Measurements from ENCODE around the gene TTLL13.

The TTLL13 gene, protein sequence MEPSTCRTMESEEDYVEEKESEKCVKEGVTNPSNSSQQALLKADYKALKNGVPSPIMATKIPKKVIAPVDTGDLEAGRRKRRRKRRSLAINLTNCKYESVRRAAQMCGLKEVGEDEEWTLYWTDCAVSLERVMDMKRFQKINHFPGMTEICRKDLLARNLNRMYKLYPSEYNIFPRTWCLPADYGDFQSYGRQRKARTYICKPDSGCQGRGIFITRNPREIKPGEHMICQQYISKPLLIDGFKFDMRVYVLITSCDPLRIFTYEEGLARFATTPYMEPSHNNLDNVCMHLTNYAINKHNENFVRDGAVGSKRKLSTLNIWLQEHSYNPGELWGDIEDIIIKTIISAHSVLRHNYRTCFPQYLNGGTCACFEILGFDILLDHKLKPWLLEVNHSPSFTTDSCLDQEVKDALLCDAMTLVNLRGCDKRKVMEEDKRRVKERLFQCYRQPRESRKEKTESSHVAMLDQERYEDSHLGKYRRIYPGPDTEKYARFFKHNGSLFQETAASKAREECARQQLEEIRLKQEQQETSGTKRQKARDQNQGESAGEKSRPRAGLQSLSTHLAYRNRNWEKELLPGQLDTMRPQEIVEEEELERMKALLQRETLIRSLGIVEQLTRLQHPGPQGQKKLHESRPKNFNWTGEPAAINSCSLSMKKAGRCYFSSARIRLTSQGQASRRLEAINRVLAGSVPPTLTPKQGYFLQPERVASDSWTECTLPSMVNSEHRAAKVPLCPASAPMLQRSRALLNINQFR

GRCh38 chr15:90249203-90249863 is at the start of gene TTLL13:
TSS of gene TTLL13 (plus strand) at chr15:90249556. CDS start at chr15:90250631, 1,075 bp downstream.
- DNase-seq: peak; percentile 69 to 78

GRCh38 chr15:90200534-90201129 is 48.7 kb upstream of the TTLL13 start:
- DNase-seq: no peak

DNA sequence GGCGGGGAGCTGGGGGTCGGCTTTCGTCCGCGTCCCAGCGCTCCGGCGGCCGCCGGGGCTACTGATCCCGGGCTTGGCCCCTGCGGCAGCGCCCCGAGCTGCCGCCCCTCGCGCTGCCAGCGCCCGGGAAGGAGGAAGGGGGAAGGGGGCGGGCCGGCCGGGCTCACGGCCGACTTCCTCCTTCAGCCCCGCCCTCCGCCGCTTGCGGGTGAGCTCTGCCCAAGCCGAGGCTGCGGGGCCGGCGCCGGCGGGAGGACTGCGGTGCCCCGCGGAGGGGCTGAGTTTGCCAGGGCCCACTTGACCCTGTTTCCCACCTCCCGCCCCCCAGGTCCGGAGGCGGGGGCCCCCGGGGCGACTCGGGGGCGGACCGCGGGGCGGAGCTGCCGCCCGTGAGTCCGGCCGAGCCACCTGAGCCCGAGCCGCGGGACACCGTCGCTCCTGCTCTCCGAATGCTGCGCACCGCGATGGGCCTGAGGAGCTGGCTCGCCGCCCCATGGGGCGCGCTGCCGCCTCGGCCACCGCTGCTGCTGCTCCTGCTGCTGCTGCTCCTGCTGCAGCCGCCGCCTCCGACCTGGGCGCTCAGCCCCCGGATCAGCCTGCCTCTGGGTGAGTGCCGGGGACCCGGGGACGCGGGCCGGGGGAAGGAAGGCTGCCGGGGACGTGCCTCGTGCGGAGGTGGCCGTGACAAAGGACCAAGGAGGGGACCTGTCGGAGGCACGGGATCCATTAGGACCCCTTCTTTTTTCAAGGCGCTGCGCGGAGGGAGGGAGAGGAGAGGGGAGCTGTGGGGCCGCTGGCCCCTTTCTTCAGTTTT is 48.0 kb upstream of the TTLL13 start, which contains the start of gene SEMA4B:
SEMA4B (plus strand) TSS at position 201 of the 814 bp plus-strand sequence; CDS start at position 450, 249 bp downstream.
- DNase-seq: peak; percentile 64 to 70

GRCh38 chr15:90201944-90202375 is 47.4 kb upstream of the TTLL13 start:
- DNase-seq: no peak

DNA sequence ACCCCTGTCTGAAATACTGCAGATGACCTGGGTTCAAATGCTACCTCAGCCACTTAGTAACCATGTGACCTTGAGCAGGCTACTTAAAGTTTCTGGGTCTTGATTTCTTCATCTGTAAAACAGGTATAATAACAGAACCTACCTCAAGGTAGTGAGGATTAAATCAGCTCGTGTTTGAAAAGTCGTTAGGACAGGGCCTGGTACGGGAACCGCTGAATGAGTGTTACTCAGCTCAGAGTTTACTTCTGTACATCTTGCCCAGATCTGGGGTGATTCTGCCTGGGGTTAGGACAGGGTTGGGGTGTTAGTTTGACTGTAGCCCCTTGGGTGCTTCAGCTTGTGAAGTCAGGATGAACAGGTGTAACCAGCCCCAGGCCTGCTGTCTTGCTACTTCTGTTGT is 46.4 kb upstream of the TTLL13 start:
- DNase-seq: no peak

DNA sequence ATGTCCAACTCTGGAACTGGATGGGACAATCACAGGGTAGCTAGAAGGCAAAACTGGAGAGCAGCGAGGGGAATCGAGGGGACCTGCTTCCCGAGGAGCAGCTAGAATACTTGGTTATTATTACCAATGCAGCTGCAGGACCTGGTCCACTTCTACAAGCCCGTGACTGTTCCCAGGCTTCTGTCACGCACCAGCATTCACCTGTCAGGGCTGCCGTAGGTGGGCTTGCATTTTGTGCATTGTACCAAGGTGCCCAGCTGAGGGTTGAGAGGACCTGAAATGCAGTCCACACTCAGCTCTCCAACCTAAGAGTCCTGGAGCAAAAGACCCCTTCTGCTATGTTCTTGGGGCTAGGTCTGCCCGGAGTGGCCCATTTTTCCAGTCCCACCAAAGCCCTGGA is 45.9 kb upstream of the TTLL13 start:
- no peak for DNase-seq

- no peak for DNase-seq
Measured at GRCh38 chr15:90203922-90204321, 45.4 kb upstream of the TTLL13 start.

GRCh38 chr15:90205050-90205848 is 44.1 kb upstream of the TTLL13 start:
- no peak for DNase-seq

- DNase-seq: no peak
Measured at GRCh38 chr15:90205886-90206285, 43.5 kb upstream of the TTLL13 start.

GRCh38 chr15:90207252-90207651 is 42.1 kb upstream of the TTLL13 start:
- DNase-seq: no peak

DNA sequence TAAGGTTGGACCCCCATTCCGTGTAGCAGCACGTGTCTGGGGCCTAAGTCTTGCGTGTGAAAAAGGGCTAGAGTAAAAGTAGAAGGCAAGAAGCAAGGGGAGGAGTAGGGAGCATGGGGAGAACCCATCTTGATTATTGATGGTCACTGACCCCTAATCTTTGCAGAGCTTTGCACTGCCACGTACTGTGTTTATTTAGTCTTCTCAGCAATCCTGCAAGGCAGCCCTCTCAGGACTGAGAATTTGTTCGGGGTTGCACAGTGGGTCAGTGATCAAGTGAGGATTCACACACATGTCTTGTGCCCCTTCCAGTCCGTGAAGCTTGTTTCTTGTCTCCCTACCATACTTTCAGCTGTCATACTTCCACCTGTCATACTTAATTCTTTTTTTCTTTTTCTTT is 41.0 kb upstream of the TTLL13 start:
- no peak for DNase-seq

- DNase-seq: no peak
Measured at GRCh38 chr15:90209591-90209990, 39.8 kb upstream of the TTLL13 start.

DNA sequence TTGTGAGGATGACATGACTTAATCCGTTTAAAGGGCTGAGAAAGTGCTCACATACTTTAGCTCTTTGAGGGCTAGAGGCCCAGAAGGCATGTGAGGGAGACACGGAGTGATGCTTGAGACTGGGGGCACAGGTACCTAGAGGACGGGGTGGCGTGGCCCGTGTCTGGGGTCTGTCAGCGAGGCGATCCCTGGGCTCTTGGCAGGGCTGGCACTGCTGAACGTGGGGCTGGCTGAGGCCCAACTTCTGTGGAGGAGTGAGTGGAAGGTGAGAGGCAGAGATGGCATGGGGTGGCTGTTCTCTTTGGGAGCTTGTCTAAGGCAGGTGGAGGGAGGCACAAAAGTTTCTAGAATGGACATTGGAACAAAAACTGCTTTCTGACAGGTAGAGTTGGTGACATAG is 38.8 kb upstream of the TTLL13 start:
- no peak for DNase-seq

DNA sequence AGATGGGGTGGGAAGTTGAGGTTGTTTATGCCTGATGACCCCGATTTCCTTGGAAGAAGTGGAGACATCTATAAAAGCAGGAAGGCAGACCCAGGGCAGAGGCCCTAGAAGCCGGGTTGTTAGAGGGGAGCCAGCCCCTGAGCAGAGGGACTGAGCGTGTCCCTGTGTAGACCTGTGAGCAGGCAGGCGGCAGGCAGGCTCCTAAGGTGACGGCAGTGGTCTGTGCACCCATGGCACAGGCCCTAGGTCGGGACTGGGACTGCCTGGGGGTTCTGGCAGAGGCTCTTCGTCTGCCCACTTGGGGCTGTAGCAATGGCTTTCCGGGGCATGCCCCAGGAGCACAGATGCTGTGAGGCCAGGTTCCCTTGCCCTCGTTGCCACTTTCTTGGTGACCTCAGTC is 38.3 kb upstream of the TTLL13 start:
- no peak for DNase-seq

DNA sequence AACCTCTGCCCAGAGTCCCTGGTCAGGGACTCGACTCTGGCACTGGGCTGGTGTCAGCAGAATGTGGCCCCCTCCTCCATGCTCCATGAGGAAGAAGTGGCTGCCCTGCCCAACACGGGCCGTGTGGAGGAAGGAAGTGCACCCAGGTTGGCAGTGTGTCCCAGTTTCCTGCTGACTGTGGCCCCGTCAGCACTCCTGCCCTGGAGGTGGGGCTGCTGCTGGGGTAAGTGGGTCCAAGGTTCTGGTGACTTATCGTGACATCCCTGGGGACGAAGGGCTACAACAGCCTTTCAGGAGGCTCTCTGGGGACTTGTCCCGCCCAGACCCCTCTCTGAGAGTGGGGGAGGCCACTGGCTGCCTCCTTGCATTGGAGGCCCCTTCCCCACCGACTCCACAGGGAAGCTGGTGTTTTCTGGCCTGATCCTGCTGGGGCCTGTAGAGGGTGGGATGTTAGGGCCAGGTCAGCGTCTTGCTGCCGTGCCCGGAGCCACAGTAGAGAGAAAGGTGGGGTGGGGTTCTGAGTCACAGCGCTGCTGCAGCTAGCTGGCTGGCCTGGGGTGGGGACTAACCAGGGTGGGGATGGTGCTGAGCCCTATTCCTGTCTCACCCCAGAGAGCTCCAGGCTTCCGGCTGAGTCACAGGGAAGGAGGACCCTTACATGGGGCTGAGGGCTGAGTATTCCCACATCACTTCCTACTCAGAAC is 37.8 kb upstream of the TTLL13 start:
- no peak for DNase-seq

DNA sequence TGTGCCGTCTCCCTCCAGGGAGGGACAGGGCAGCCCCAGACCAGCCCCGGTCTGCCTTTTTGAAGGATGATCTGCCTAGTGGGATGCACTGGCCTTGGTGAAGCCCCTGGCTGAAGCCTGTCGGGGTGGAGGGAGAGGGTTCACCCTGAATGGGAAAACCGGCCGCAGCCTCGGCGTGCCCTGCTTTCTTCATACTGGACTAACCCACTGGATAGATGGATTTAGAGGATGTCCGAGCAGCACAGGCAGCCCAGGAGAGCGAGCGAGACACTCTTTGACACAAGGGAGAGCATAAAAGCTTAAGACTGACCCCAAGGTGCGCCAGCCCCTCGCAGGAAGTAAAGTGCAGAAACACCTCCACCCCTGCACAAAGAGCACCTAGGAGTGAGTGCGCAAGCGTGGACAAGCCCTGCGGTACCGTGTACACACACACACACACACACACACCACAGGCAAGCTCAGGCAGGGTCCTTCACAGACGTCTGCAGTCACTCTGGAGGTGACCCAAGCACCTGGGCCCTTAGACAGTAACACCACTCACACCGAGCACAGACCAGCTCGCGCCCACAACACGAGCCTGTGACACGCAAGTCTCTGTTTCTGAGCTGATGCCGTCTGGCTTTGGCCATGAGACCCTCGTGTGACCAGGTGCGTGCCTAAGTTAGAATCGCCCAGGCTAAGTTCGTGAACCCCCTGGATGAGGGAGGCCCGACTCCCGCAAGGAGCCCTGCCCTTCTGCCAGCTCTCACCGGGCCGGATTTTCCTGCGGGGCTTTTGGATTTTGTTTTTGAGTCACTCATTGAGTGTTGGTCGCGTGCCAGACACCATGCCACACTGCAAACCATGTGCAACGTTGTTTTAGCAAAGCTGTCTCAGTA is 36.9 kb upstream of the TTLL13 start:
- DNase-seq: no peak

DNA sequence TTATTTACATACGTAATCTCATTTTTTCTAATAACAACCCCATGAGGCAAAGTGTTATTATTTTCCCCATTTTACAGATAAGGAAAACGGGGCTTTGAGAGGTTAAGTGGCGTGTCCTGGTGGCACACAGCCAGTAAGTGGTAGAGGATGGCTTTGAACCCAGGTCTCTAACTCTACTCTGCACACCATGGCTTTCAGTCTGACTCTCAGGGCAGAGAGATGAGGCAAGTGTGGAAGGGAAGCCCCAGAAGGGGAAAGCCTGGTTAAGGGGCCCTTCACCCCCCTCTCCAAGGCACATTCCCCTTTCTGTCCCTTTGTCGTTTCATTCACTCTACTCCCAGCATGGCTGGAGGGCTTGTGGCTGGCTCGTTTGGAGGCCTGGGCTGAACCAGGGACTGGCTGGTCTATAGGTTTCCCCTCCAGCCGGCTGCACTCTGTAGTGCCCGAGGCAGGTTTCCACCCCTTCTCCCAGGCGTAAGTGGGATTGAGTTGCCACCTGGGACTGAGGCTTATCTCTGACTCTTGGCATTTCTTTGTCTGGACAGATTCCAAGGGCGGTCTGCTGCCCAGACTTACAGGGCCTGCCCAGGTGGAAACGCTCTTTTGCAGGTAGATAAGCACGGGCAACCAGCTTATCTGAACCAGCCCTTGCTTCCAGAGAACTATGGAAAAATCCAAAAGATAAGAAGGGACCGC is 36.1 kb upstream of the TTLL13 start:
- no peak for DNase-seq

DNA sequence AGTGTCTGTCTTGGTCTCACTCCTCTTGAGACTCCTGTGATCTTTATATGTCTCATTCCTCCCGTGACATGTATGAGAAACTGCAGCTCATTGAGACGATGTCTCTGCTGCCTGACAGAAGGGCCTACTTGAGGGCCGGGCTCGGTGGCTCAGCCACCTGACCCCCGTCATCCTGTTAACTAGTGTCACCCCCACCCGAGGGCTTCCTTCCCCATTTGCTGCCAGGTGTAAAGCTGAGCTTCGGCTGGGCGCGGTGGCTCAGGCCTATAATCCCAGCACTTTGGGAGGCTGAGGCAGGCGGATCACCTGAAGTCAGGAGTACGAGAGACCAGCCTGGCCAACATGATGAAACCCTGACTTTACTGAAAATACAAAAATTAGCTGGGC is 35.5 kb upstream of the TTLL13 start:
- DNase-seq: peak in 1 of 2 donors; percentile 57
